Esophagus muscularis mucosa (tissue), 4 donors: Measurements from ENCODE around the gene SEH1L. TPM values are rescaled to one million over a fixed set of nuclear protein-coding genes. Genes with fewer than 3 reads are reported as not detected.

Source experiments
- DNase-seq: peaks from one replicate; pipeline ENCODE4 v3.0.0-alpha.2; 2017; ENCODE audit errors: extremely low spot score
- H3K27ac ChIP-seq, 4 donors: fragments of 200-600 bp; sonication (generic); replicated peaks in 1 of 4; 1 replicate in 3 of 4; 2 replicates in 1 of 4; pipeline ENCODE4 v1.5.1; 2016 to 2019; ENCODE audit warnings: mild to moderate bottlenecking in 1 of 4
- H3K27me3 ChIP-seq, 4 donors: fragments of 200-600 bp; sonication (generic); one replicate each; pipeline versions ENCODE4 v1.5.1 to v1.6.0; 2016 to 2019
- H3K36me3 ChIP-seq, 4 donors: fragments of 200-600 bp; sonication (generic); one replicate each; pipeline ENCODE4 v1.5.1; 2016 to 2019
- H3K4me1 ChIP-seq, 4 donors: fragments of 200-600 bp; sonication (generic); one replicate each; pipeline ENCODE4 v1.5.1; 2016 to 2019
- H3K4me3 ChIP-seq, 4 donors: fragments of 200-600 bp; sonication (generic); 1 replicate in 2 of 4; 2 replicates in 2 of 4; pipeline ENCODE4 v1.5.1; 2016 to 2019; ENCODE audit warnings: mild to moderate bottlenecking in 4 of 4, moderate library complexity in 1 of 4
- H3K9me3 ChIP-seq, 4 donors: fragments of 200-600 bp; sonication (generic); 1 replicate in 3 of 4; 2 replicates in 1 of 4; pipeline ENCODE4 v1.5.1; 2016 to 2019
- CTCF ChIP-seq, 3 experiments: fragments of 200-600 bp in 2 of 3; fragments of 450-650 bp in 1 of 3; sonication (generic) in 2 of 3; IDR thresholded peaks; one replicate each; pipeline ENCODE4 v1.5.1; 2017 to 2019; ENCODE audit warnings: antibody characterized with exemption in 3 of 3, mild to moderate bottlenecking in 2 of 3, moderate library complexity in 1 of 3
- EP300 ChIP-seq: sonication (generic); formaldehyde crosslinking; IDR thresholded peaks from one replicate; pipeline ENCODE4 v1.6.1; 2017; ENCODE audit warnings: antibody characterized with exemption
- POLR2A ChIP-seq: fragments of 450-650 bp; IDR thresholded peaks from one replicate; pipeline ENCODE4 v1.6.1; 2017; ENCODE audit warnings: antibody characterized with exemption, moderate library complexity, mild to moderate bottlenecking, low read depth
- POLR2AphosphoS5 ChIP-seq, 2 donors: sonication (generic); formaldehyde crosslinking; IDR thresholded peaks; one replicate each; pipeline ENCODE4 v1.6.1; 2017; ENCODE audit warnings: antibody characterized with exemption in 2 of 2
- WGBS: methylation state at CpG from one replicate; pipeline ENCODE4 v1.1.5; 2018; 5-methylcytosine and 5-hydroxymethylcytosine counted together
- intact Hi-C: fragments of 100-400 bp; cut with DNase I; formaldehyde crosslinking; loops from one replicate; pipeline ENCODE4 v1.15.1; 2023
- total RNA-seq, 4 donors: library from RNA; depleted of rRNA; stranded (reverse); fragments of >200 nt; gene quantifications; one replicate each; pipeline versions ENCODE4 v1.1.0 to v1.2.1, GENCODE V29; 2016

Gene SEH1L
- total RNA-seq, 4 donors from 2014 or later, result 18.0 to 42.6 (median 23.2) TPM

- Histone ChIP-seq H3K27ac (no peak overlapping the region), H3K4me3 (no peak overlapping the region), H3K36me3 (no peaks in the 10 kb centered on the region), H3K4me1 (no peaks in the 10 kb centered on the region), H3K9me3 (no peaks in the 10 kb centered on the region), H3K27me3 (no peaks in the 10 kb centered on the region)
- no peak for TF ChIP-seq POLR2A
- no peak for TF ChIP-seq CTCF (IDR thresholded peaks at IDR 0.05)
- no peak for TF ChIP-seq EP300
- TF ChIP-seq POLR2AphosphoS5 (IDR thresholded peaks at IDR 0.05), result no peak
- DNase-seq, result no peak
- intact Hi-C loops, result no loop called here
- WGBS, result 58% methylated on average over 7 of the region's 7 CpGs
Observed at GRCh38 chr18:12921178-12921577, 26.6 kb upstream of the SEH1L start.

GRCh38 chr18:12922266-12922665, 25.5 kb upstream of the SEH1L start:
- no peak for DNase-seq
- no peaks in the 10 kb centered on the region for H3K9me3 ChIP-seq
- H3K4me3 ChIP-seq, result no peak overlapping the region
- H3K4me1 ChIP-seq, result no peaks in the 10 kb centered on the region
- WGBS, result 87% methylated on average over 1 of the region's 1 CpG
- TF ChIP-seq POLR2AphosphoS5 (IDR thresholded peaks at IDR 0.05) (no peak), CTCF (IDR thresholded peaks at IDR 0.05) (no peak), POLR2A (no peak), EP300 (no peak)
- H3K27me3 ChIP-seq, result no peaks in the 10 kb centered on the region
- no peak overlapping the region for H3K27ac ChIP-seq
- no peaks in the 10 kb centered on the region for H3K36me3 ChIP-seq
- intact Hi-C loops, result no loop called here

- TF ChIP-seq POLR2AphosphoS5 (IDR thresholded peaks at IDR 0.05) (no peak), CTCF (IDR thresholded peaks at IDR 0.05) (no peak)
- Histone ChIP-seq H3K27ac (no peak overlapping the region), H3K9me3 (no peaks in the 10 kb centered on the region), H3K27me3 (no peaks in the 10 kb centered on the region), H3K36me3 (no peaks in the 10 kb centered on the region), H3K4me3 (no peak overlapping the region), H3K4me1 (no peaks in the 10 kb centered on the region)
- intact Hi-C loops, result no loop called here
- WGBS, result 81% methylated on average over 6 of the region's 6 CpGs
- DNase-seq, result no peak
Observed at GRCh38 chr18:12924616-12925015, 23.2 kb upstream of the SEH1L start.

- intact Hi-C loops, result no loop called here
- H3K27ac ChIP-seq, result no peak overlapping the region
- no peak overlapping the region for H3K4me3 ChIP-seq
- H3K4me1 ChIP-seq, result no peaks in the 10 kb centered on the region
- H3K27me3 ChIP-seq, result no peaks in the 10 kb centered on the region
- H3K9me3 ChIP-seq, result no peaks in the 10 kb centered on the region
- WGBS, result 63% methylated on average over 4 of the region's 4 CpGs
- DNase-seq, result no peak
- no peaks in the 10 kb centered on the region for H3K36me3 ChIP-seq
- TF ChIP-seq CTCF (IDR thresholded peaks at IDR 0.05) (no peak), EP300 (no peak), POLR2A (no peak), POLR2AphosphoS5 (IDR thresholded peaks at IDR 0.05) (no peak)
Observed at GRCh38 chr18:12928206-12928605, 19.6 kb upstream of the SEH1L start.

- H3K27me3 ChIP-seq, result no peaks in the 10 kb centered on the region
- DNase-seq, result no peak
- TF ChIP-seq POLR2AphosphoS5 (IDR thresholded peaks at IDR 0.05) (no peak), POLR2A (no peak), EP300 (no peak), CTCF (IDR thresholded peaks at IDR 0.05) (no peak)
- H3K9me3 ChIP-seq, result no peaks in the 10 kb centered on the region
- intact Hi-C loops, result no loop called here
- H3K36me3 ChIP-seq, result no peaks in the 10 kb centered on the region
- H3K4me3 ChIP-seq, result no peak overlapping the region
- H3K4me1 ChIP-seq, result no peaks in the 10 kb centered on the region
- H3K27ac ChIP-seq, result no peak overlapping the region
- 60% methylated on average over 5 of the region's 5 CpGs for WGBS
Observed at GRCh38 chr18:12928641-12929040, 19.2 kb upstream of the SEH1L start.
